GM21717 (cell line): Measurements from ENCODE around the gene NIBAN1.
"Not testable (repeated sequence)": the region's sequence is repeated elsewhere in the genome, so short reads cannot be mapped to it uniquely, and the experiment has no call there.

Experiments
- ATAC-seq: cut with Tn5 transposase; IDR thresholded peaks from one replicate; pipeline ENCODE4 v1.9.1; 2021; ENCODE audit warnings: mild to moderate bottlenecking, moderate library complexity; ENCODE audit not compliant: unreplicated experiment

Gene NIBAN1, protein sequence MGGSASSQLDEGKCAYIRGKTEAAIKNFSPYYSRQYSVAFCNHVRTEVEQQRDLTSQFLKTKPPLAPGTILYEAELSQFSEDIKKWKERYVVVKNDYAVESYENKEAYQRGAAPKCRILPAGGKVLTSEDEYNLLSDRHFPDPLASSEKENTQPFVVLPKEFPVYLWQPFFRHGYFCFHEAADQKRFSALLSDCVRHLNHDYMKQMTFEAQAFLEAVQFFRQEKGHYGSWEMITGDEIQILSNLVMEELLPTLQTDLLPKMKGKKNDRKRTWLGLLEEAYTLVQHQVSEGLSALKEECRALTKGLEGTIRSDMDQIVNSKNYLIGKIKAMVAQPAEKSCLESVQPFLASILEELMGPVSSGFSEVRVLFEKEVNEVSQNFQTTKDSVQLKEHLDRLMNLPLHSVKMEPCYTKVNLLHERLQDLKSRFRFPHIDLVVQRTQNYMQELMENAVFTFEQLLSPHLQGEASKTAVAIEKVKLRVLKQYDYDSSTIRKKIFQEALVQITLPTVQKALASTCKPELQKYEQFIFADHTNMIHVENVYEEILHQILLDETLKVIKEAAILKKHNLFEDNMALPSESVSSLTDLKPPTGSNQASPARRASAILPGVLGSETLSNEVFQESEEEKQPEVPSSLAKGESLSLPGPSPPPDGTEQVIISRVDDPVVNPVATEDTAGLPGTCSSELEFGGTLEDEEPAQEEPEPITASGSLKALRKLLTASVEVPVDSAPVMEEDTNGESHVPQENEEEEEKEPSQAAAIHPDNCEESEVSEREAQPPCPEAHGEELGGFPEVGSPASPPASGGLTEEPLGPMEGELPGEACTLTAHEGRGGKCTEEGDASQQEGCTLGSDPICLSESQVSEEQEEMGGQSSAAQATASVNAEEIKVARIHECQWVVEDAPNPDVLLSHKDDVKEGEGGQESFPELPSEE

DNA sequence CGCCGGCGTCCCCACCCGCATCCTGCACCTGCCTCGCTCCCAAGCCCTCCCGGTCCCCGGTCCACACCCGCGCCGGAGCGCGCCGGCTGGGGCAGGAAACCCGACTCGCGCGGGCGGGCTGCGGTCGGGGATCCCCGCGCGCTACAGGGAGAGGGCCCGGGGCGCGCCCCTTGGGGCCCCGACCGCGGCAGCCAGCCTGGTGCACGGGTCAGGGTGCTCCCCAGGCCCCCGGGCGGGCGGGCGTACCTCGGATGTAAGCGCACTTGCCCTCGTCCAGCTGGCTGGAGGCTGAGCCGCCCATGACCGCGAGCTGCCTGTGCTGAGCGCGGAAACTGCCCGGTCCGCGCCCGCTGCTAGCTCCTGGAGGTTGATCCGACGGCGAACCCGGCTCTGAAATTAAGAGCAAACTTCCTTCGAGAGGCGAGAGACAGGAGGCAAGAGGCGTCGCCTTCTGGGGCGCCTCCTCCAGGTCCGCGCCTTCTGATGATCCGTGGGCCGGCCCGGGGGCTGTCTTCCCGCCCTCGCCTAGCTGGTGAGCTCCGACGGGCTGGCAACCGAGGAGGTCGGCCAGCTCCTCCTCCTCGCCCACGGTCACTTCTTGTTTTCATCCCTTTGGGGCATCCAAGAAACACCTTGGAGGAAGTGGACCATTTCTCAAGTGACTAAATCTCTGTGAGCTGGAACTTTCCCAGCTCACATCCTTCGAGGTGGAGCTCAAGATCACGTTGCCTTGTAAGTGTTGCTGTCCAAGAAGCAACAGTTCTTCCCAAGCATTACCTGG is at the start of gene NIBAN1:
NIBAN1 (minus strand) TSS at position 453 of the 781 bp plus-strand sequence; CDS start at position 301, 152 bp downstream.
- peak; percentile 54 for ATAC-seq

DNA sequence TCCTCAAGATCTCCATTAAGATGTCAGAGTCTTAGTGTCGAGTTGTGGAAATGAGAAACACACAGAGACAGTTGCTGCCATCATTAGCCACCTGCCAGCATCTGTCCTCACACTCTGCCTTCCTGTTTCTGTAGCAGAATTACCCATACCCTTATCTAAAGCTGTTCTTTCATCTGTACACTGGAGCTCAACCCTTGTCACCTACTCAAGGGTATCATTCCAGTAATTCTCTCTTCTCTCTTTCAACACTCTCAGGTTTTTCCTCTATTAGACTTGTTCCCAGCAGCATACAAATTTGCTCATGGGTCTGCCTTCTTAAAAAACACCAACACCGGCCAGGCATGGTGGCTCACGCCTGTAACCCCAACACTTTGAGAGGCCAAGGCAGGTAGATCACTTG is 43.7 kb upstream of the NIBAN1 start:
- no peak for ATAC-seq

DNA sequence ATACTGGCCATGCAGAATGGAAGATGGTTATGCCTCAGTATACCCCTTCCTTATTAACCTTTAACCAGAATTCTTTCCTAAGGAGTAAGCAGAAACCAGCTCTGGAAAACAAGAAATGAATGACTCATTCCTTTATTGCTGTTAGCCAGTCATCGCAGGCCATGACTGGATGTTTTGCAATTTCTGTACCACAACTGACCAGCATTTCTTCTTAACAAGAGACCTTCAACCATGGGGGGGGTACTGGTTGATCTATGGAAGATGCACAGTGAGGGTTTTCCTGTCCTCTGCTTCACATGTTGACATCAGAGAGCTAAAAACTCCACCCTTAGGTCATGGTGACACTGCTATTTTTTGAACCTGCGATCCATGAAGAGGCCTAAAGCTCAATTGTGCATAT is 43.0 kb upstream of the NIBAN1 start:
- ATAC-seq: no peak

DNA sequence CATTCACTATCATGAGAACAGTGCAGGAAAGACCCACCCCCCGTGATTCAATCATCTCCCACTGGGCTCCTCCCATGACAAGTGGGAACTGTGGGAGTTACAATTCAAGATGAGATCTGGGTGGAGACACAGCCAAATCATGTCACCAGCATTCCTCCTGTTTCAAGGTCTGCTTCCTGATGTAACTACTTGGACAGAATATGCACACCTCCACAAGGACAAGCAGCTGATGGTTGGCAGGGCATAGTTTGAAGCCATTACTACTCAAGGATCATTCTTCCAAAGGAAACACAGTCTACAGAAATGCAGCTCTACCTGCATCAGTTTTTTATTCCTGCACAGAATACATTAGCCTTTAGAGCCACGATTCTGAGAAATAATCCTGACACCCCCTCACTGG is 42.6 kb upstream of the NIBAN1 start:
- ATAC-seq: no peak

DNA sequence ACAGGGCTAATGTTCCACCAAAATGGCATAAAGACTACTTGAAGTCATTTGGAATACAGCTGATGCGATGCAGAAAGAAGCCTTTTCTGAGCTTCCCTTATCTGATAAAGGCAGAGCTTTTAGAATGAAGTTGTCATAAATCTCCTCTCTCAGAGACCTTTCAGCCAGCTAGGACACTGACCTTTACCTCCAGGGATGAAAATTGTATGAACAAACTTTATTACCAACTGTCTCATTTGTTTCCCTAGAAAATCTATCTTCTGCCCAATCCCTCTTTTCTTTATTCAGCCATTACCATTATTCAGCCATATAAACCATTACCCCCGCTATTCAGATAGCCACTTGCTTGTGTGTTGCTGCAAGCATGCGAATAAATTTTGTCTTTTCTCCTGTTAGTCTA is 41.3 kb upstream of the NIBAN1 start:
- ATAC-seq: no peak

DNA sequence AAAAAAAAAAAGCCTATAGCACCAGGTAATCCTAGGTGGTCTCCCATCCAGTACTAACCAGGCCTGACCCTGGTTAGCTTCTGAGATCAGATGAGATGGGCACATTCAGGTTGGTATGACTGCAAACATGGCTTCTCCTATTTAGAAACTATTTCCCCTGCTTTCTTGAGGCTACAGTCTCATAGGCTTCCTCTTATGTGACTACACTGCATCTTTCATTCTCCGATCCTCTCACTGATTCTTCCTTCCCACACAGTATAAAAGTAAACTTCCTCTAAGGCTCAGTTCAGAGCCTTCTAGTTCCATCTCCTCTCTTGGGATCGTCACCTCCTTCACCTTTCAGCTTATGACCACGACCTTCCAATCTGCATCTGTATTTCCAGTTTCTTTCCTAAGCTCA is 40.6 kb upstream of the NIBAN1 start:
- ATAC-seq: no peak

DNA sequence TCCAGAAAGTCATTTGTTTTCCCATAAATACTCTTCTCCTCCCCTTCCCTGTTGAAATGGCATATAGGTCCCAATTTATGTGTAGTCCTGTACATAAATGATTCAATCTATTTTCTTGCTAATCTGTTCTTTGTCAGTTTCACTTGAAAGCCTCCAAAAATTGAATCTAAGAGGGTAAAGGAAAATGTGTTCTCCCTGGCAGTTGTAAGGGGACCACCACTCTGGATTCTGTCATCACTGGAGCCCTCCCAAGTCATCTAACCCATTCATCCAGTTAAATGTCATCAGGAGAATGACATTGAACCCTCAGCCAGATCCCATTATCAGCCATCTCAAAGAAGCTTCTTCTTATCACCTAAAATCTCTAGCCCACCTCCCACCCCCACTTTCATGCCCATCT is 36.1 kb upstream of the NIBAN1 start:
- no peak for ATAC-seq

DNA sequence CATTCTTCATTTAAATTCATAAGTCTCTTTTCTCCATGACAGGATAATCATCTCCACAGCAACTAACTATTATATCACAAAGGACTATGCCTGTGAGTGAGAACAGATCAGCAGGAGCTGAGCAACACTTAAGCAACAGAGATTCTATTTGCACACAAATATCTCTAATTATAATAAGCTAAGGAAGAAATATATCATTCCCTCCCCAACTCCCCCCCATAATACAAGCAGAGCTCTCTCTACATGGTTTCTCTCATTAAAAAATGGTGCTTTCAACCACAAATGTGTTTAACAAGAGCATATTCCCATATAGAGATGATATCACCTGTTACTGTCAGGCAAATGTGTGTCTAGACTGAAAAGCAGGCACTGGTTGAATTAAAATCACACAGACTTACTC is 34.5 kb upstream of the NIBAN1 start:
- ATAC-seq: no peak

DNA sequence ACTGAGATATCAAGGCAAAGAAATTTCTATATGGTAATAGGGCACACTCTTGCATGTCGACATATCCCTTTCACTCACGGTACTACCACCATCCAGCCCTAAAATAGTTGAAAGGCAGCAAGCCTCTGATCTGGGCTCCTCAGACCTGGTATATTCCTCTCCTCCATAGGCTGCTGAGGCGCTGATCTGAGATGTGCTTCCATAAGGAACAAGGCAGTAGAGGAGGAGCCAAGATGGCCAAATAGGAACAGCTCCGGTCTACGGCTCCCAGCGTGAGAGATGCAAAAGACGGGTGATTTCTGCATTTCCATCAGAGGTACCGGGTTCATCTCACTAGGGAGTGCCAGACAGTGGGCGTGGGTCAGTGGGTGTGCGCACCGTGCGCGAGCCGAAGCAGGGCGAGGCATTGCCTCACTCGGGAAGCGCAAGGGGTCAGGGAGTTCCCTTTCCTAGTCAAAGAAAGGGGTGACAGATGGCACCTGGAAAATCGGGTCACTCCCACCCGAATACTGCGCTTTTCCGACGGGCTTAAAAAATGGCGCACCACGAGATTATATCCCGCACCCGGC is 27.1 kb upstream of the NIBAN1 start:
- ATAC-seq: not testable (repeated sequence)

DNA sequence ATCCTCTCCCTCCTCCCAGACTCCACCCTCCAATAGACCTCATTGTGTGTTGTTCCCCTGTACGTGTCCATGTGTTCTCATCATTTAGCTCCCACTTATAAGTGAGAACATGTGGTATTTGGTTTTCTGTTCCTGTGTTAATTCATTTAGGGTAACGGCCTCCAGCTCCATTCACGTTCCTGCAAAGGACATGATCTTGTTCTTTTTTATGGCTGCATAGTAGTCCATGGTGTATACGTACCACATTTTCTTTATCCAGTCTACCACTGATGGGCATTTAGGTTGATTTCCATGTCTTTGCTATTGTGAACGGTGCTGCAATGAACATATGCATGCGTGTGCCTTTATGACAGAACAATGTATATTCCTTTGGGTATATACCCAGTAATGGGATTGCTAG is 25.7 kb upstream of the NIBAN1 start:
- ATAC-seq: not testable (repeated sequence)

DNA sequence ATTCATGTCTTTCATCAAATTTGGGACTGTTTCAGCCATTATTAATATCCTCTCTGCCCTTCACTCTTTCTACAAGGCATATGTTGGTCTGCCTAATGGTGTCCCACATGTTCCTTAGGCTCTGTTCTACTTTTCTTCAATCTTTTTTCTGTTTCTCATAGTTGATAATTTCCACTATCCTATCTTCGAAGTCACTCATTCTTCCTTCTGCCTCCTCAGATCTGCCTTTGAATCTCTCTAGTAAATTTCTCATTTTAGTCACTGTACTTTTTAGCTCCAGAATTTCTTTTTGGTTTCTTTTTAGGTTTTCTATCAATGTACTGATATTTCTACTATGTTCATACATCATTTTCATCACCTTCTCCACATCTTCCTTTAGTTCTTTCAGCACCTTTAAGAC is 20.0 kb upstream of the NIBAN1 start:
- ATAC-seq: no peak

DNA sequence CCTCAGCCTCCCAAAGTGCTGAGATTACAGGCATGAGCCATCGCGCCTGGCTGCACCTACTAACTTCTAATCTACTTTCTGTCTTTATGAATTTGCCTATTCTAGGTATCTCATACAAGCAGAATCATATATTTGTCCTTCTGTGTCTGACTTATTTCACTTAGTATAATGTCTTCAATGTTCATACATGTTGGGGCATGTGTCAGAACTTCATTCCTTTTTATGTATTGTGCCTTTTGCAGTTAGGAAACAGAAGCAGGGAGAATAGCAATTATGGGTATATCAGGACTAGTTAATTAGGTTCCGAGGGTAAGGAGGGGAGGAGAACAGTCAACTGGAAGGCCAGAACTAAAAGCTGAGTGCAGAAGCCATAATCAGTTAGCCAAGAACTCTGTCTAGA is 18.0 kb upstream of the NIBAN1 start:
- no peak for ATAC-seq

DNA sequence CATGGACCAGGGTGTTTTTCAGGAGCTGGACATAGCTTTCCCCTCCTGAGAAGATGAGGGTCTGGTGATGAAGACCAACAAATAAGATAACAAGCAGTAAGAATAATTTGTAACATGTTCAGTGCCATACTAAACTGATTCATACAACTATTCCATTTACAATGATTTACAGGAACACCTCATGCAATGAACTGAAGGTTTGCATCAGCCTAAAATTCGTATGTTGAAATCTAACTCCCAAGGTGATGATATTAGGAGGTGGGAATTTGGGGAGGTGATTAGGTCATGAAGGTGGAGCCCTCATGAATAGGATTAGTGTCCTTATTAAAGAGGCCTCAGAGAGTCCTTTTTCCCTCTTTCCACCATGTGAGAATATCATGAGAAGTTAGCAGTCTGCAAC is 15.9 kb upstream of the NIBAN1 start:
- no peak for ATAC-seq

DNA sequence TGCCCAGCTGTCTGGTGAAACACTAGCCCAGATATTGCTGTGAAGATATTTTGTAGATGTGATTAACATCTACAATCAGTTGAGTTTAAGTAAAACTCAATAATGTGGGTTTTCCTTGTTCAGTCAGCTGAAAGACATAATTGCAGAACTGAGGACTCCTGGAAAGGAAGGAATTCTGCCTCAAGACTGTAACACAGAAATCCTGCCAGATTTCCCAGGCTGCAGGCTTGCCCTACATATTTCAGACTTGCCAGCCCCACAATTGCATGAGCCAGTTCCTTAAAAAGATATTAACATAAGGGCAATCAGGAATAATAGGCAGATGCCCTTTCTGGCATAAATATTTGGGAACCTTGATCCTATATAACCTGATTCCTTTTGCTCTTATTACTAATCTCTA is 14.2 kb upstream of the NIBAN1 start:
- ATAC-seq: no peak

DNA sequence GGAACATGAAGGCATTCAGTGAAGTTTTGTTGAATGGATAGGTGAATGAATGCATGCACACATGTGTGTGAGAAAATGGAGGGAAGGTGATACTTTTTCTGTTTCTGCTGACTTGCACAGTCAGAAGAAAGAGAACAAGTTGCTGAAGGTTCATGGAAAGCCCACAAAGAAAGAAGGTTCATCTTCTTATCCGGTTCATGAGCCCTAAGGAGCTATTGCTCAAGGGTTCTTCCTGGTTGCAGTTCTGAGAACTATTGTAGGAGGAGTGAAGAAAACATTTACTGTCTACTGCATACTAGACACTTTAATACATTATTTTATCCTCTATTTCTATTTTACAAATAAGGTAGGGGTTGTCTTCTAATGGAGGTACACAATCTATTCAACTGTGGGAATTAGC is 13.4 kb upstream of the NIBAN1 start:
- ATAC-seq: no peak

DNA sequence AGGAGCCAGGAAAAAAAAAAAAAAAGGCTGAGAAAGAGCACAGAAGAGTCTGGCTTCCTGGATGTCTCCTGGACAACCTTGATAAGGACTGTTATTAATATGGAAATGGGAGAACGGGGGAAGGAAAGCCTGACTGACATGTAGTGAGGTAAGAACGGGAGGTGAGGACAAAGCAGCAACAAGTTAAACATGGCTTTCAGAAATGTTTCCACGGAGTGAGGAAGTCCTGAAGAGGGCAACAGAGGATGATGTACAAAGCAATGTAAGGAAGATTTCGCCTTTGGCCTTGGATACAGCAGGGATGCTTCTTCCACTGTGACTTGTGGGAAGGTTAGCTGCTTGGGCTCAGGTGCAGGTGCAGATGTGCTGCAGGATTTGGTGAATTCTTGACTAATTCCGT is 11.9 kb upstream of the NIBAN1 start:
- no peak for ATAC-seq

DNA sequence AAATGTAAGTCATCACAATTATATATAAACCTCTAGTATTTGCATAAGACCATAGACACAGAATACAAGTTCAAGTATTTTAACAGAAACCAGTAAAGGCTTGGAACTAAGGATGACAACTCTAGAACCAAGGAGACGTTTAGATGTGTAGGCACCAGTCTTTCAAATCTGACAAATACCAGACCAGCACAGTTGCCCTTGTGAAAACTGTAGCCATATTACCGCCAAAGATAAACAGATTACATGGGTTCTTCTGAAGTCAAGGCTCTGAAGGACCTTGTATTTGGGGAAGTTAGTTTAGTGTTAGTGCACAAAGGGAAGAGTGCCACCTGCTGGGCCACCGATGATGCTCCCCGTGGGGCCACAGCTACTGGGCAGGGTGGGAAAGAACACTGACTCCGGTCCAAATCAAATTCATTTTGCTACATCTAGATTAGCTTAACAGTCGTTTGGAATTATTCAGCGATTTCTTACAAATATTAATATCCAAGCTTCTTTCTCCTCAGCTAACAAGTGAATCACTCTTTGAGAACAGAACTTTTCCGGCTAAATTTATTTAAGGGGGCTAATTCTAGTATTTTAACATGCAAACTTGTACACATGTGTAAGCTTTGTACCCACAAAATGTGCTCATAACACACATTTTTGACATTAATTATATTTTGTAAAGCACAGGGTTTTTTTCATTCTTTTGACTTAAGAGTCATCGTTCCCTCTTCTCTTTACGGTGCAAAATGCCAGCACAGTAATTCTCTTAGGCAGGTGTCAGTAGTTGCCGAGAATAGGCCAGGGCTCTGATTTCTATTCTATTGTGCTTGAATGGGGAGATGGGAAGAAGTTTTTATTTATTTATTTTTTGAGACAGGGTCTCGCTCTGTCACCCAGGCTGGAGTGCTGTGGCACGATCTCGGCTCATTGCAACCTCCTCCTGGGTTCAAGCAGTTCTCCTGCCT is 8.0 kb upstream of the NIBAN1 start:
- peak; percentile 97 for ATAC-seq

DNA sequence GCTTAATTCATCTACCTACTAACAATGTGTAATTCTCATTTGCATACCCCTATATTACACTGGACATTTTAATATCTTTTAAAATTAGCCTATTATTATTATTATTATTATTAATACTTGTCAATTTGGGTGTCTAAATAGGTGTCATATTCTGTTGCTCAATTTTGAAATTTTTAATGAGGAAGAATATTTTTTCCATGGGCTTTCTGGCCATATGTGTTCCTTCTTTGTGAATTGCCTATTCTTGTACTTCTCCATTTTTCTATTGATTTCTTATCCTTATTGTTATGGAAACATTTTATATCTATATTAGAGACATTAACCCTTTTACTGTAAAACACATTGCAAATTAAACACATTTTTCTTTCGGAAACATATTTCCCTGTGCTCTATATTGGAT is 6.4 kb upstream of the NIBAN1 start:
- ATAC-seq: no peak

DNA sequence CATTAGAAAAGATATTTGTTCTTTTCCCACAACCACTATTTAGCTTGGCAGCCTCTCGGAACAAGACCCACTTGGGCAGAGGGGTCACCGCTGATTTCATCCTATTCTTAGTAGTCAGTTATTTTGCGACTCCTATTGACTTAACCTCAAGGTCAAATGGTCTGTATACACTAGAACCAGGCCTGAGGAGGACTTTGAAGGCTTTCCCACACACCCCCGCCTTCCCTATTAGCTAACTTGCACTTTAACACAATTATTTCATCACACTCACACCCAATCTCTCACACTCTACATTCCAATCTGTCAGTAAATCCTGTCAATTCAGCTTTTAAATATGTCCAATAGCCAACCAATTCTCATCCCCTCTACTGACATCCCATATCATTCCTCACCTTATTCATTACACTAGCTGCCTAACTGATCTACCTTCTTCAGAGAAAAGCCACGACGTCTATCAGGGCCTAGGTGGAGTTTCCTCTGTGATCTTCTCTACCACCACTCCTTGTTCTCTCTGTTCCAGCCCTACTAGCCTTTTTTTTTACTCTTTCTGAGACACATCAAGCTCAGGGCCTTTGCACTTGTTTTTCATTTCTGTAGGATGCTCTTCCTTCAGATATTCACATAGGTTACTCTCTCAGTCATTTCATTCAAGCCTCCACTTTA is 1.0 kb upstream of the NIBAN1 start:
- no peak for ATAC-seq

DNA sequence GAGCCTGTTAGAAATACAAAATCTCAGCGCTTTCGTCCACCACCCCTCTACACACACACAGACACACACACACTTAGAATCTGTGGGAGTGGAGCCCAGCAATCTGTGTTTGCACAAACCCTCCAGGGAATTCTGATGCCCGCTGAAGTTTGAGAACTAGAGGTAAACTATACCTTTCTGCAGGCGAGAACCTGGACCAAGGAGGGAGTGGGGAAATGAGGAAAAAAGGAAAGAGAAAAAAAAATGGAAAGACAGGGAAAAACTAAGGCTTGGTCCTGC is 468 bp upstream of the NIBAN1 start:
- no peak for ATAC-seq
